GM08714 (cell line): Measurements from ENCODE around the gene MEIKIN.

Experiments
- H3K4me3 ChIP-seq: fragments of 200-500 bp; sonication (Bioruptor generic); 2 replicates; pipeline ENCODE4 v1.5.1; 2014; ENCODE audit warnings: mild to moderate bottlenecking, low read length, inconsistent platforms
- ZNF274 ChIP-seq: IDR thresholded peaks from 2 replicates; pipeline ENCODE4 v1.6.1; 2012; ENCODE audit warnings: mild to moderate bottlenecking, low read depth, low read length

Gene MEIKIN

GRCh38 chr5:131980696-131981095 is 35.2 kb upstream of the MEIKIN start:
- no peak overlapping the region for H3K4me3 ChIP-seq
- TF ChIP-seq ZNF274 = no peak

GRCh38 chr5:131979816-131980215 is 34.4 kb upstream of the MEIKIN start:
- no peak for TF ChIP-seq ZNF274

GRCh38 chr5:131977212-131977604 is 31.7 kb upstream of the MEIKIN start:
- no peak overlapping the region for H3K4me3 ChIP-seq
- TF ChIP-seq ZNF274 = no peak

More at GRCh38 chr5:131979816-131980215, 34.4 kb upstream of the MEIKIN start:
- no peak overlapping the region for H3K4me3 ChIP-seq

DNA sequence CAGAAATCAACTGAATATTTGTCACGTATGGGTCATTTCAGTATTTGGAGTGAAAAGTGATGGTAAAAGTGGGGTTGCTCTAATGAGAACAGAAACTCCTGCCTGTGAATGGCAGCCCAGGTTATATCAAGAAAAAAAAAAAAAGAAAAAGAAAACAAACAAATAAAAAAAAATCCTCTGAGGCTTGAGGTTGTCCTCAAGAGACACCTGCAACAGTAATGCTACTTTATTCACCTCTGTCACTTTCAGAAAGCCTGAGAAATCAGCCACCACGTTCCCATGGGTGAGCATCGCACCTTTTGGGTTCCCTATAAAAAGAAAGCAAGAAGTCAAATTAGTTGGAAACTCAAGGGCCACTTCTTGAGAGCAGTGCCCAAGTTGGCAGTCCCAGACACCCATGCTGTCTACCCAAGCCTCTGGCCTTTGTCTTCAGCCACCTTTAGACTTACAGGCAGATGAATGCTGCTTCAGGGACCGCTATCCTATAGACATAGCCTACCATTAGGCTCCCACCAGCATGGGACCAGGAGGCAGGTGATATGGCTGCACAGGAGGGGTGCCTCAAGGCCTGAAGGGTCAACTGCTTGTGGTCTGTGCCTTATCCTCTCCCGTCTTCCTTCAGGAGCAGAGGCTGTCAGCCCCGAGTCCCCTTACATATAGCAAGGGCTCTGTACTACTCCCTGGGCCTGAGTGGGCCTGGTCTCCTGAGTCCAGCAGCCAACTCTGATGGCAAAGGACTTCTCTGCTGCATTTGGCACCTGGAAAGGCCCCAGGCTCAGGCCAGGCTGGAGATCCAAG is 31.1 kb upstream of the MEIKIN start:
- no peak for TF ChIP-seq ZNF274

GRCh38 chr5:131974956-131975726 is 29.7 kb upstream of the MEIKIN start:
- H3K4me3 ChIP-seq = no peak overlapping the region
- TF ChIP-seq ZNF274 = no peak

More for the DNA sequence above, 31.1 kb upstream of the MEIKIN start:
- H3K4me3 ChIP-seq = no peak overlapping the region

- no peak overlapping the region for H3K4me3 ChIP-seq
- no peak for TF ChIP-seq ZNF274
These were observed 29.1 kb upstream of the MEIKIN start for GRCh38 chr5:131974622-131974955.

GRCh38 chr5:131974016-131974415 is 28.6 kb upstream of the MEIKIN start:
- TF ChIP-seq ZNF274 = no peak
- no peak overlapping the region for H3K4me3 ChIP-seq

- H3K4me3 ChIP-seq = no peak overlapping the region
- TF ChIP-seq ZNF274 = no peak
These were observed 27.7 kb upstream of the MEIKIN start for GRCh38 chr5:131973089-131973712.

DNA sequence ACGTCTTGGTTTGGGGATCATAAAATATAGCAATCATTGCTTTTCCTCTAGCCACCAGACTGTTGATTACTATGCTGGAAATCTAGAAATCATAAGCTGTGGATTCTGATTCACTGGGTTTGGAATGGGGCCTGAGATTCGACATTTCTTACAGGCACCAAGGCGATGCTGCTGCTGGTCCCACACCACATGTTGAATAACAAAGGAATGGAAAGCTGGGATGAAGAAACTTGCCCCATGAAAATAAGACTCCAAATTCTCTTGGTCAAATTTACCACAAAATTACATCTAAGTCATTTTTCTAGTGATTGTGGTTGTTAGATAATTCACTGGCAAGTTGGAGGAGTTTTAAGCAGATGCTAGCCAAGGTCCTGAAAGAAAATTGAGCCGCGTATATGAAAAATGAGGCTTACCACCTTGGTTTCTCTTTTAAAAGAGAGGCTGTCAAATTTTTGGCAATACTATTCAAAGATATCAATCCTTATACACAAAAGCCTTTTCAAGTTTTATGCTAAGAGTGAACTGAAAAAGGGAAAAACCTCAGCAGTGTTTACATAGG is 23.0 kb upstream of the MEIKIN start:
- TF ChIP-seq ZNF274 = no peak
- H3K4me3 ChIP-seq = no peak overlapping the region

DNA sequence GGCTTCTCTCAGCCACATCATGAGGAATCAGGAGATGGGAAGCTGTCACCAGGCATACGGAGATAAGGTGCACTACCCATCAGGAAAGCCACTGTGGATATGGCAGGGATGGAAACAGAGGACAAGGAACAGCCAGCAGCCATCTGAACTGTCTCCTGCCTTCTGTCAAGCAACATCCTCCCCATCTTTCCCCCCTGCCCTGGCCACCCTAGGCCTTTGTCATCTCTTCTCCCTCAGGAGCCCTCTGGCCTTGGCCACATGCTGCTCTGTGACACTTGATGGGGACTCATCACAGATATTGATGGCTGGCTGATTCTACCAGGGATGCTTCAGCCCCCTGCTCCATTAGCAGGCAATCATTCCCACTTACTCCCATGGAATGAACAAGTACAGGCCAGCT is 21.1 kb upstream of the MEIKIN start:
- no peak overlapping the region for H3K4me3 ChIP-seq
- TF ChIP-seq ZNF274 = no peak

- no peak for TF ChIP-seq ZNF274
- H3K4me3 ChIP-seq = no peak overlapping the region
These were observed 20.5 kb upstream of the MEIKIN start for GRCh38 chr5:131965826-131966415.

DNA sequence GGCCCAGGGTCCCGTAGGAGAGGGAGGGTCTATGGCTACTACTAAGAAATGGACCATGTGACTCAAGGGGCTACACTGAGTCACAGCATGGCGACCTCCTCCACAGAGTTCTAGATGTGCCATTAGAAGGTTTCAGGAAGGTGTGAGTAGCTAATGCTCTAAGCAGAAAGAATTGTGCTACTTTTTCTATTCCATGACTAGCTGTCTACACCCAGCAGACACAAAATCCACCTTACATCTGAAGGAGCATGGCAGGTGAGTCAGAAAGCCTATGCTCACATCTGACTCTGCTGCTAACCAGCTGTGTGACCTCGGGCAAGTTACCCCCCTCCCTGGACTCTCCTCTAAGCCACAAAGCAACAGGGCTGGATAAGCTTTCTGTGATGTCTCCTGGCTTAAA is 14.4 kb upstream of the MEIKIN start:
- TF ChIP-seq ZNF274 = no peak
- H3K4me3 ChIP-seq = no peak overlapping the region

DNA sequence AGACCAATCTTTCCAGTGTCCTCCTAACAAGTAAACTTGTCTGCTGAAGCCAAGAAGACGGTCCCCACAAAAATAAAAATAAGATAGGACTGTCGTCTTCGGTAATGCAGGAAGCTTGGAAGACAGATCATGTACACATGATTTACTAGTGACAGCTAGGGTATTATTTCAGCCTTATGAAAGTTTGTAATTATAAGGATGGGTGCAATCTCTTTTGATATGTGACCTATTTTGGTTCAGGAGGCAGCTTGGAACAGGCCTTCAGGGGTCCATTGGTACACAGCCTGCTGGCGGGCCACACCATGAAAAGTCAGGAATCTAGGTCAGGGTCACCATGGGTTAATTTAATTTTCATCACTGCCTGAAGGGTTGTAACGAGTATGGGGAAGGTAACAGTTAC is 13.7 kb upstream of the MEIKIN start:
- no peak overlapping the region for H3K4me3 ChIP-seq
- no peak for TF ChIP-seq ZNF274
